HG03139 (cell line): ENCODE results near the gene TMEM250.

ENCODE experiments used
- ATAC-seq: cut with Tn5 transposase; IDR thresholded peaks from one replicate; pipeline ENCODE4 v1.9.1; 2021; ENCODE audit not compliant: unreplicated experiment

TMEM250 gene

GRCh38 chr9:136084063-136084944 is 34.4 kb downstream of the TMEM250 start:
- ATAC-seq: no peak

GRCh38 chr9:136083558-136084062 is 35.1 kb downstream of the TMEM250 start:
- no peak for ATAC-seq

GRCh38 chr9:136082496-136083361 is 35.9 kb downstream of the TMEM250 start:
- no peak for ATAC-seq

GRCh38 chr9:136081826-136082495 is 36.7 kb downstream of the TMEM250 start:
- no peak for ATAC-seq

GRCh38 chr9:136081113-136081825 is 37.4 kb downstream of the TMEM250 start:
- ATAC-seq: no peak

- ATAC-seq: no peak
Measured at GRCh38 chr9:136080716-136081112, 38.0 kb downstream of the TMEM250 start.

- ATAC-seq: no peak
Measured at GRCh38 chr9:136079916-136080246, 38.8 kb downstream of the TMEM250 start.

GRCh38 chr9:136079211-136079915 is 39.3 kb downstream of the TMEM250 start:
- ATAC-seq: no peak

GRCh38 chr9:136078498-136079011 is 40.1 kb downstream of the TMEM250 start:
- ATAC-seq: no peak

GRCh38 chr9:136078024-136078423 is 40.7 kb downstream of the TMEM250 start:
- no peak for ATAC-seq

- no peak for ATAC-seq
Measured at GRCh38 chr9:136077491-136077890, 41.2 kb downstream of the TMEM250 start.

GRCh38 chr9:136075881-136076678 is 42.6 kb downstream of the TMEM250 start:
- ATAC-seq: no peak

GRCh38 chr9:136075134-136075841 is 43.4 kb downstream of the TMEM250 start:
- ATAC-seq: no peak

- no peak for ATAC-seq
Measured at GRCh38 chr9:136074706-136075105, 44.0 kb downstream of the TMEM250 start.
